SU-DHL-6 (cell line): ENCODE measurements around the gene POR.

ENCODE experiments used
- EZH2phosphoT487 ChIP-seq: fragments of 200-600 bp; sonication (generic), shearing (Covaris generic); conservative IDR thresholded peaks from 2 replicates; pipeline ENCODE4 v1.6.1; 2018; ENCODE audit warnings: mild to moderate bottlenecking, antibody characterized with exemption, low read length, moderate library complexity, mixed read lengths
- TF ChIP-seq, protein P1 (sequence below): fragments of 200-600 bp; sonication (generic); IDR thresholded peaks from one replicate; pipeline ENCODE4 v1.5.1; 2017; ENCODE audit warnings: antibody characterized with exemption, mild to moderate bottlenecking, low read length, moderate library complexity; ENCODE audit not compliant: insufficient read depth, poor library complexity, severe bottlenecking

DNA sequence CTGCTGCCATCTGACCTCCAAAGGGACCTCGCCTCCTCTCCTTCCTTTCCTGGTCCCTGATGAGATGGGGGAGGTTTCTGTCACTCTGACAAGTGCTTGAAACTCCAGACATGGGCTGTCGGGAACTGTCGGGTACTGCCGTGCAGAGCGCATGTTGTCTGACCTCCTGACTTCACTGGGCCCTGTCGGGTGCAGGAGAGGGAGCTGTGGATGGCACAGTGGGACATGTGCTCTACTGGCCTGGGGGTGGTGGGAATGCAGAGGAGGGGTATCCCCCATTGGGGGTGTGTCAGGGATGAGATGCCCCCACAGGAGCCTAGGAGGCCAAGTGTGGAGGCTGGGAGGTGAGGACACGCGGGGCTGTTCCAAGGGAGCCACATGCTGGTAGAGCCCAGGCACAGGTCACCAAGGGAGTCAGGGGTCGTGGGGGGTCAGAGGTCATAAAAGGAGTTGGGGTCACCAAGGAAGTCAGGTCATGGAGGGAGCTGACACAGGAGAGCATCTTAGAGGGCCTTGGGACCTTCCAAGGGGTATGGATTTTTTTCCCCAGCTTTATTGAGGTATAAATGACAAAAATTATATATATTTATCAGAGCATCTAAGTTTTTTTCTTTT is 48.5 kb downstream of the POR start:
- TF ChIP-seq, protein P1, sequence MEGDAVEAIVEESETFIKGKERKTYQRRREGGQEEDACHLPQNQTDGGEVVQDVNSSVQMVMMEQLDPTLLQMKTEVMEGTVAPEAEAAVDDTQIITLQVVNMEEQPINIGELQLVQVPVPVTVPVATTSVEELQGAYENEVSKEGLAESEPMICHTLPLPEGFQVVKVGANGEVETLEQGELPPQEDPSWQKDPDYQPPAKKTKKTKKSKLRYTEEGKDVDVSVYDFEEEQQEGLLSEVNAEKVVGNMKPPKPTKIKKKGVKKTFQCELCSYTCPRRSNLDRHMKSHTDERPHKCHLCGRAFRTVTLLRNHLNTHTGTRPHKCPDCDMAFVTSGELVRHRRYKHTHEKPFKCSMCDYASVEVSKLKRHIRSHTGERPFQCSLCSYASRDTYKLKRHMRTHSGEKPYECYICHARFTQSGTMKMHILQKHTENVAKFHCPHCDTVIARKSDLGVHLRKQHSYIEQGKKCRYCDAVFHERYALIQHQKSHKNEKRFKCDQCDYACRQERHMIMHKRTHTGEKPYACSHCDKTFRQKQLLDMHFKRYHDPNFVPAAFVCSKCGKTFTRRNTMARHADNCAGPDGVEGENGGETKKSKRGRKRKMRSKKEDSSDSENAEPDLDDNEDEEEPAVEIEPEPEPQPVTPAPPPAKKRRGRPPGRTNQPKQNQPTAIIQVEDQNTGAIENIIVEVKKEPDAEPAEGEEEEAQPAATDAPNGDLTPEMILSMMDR: no peak
- TF ChIP-seq EZH2phosphoT487: no peak
